ENCODE results near the gene PNPLA2.
A peak's percentile ranks its signal among the peaks of the same experiment; 100 is the strongest.

PNPLA2 gene

DNA sequence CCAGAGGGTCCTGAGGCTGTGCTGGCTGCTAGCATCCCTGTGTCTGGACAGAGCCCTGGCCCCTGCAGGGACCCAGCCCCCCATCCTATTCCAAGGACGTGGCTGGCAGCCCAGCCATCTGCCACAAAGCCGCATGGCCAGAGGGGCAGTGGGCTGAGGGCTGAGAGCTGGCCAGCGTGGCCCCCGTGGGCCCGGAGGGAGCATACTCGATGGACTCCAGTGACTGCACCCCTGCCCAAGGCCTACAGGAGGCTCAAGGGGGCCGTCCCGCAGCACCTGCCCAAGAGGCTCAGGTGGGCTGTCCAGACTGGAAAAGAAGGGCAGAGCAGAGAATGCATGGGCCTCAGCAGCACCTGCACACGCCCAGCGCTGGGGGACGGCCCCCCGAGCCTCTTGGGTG lies 37.1 kb downstream of the PNPLA2 start:
- no peak for DNase-seq

DNA sequence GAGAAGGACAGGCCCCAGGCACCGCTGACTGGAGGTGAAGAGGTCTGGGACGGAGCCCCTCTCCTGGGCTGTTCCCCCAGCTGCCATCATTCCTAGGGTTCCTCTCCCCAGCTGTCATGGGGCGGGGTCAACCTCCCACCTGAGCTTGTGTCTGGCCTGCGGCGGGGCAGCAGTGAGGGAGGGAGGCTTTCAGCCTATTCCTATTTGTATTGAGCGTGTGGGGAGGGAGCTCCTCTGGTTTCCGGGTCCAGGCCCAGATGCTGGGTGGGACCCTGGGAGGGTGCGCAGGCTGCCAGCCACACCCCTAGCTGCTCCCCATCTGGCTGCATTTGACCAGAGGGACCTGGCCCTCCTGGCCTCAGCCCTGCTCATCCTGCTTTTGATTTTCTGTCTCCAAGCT lies 37.7 kb downstream of the PNPLA2 start:
- no peak for DNase-seq

GRCh38 chr11:858053-858761 lies 39.5 kb downstream of the PNPLA2 start:
- DNase-seq: no peak

GRCh38 chr11:858762-859339 lies 40.1 kb downstream of the PNPLA2 start:
- no peak for DNase-seq

- peak in 50 of 56 donors; percentile 15 to 85 (median 64) for DNase-seq
Observed at GRCh38 chr11:859394-860131, 40.8 kb downstream of the PNPLA2 start.

DNA sequence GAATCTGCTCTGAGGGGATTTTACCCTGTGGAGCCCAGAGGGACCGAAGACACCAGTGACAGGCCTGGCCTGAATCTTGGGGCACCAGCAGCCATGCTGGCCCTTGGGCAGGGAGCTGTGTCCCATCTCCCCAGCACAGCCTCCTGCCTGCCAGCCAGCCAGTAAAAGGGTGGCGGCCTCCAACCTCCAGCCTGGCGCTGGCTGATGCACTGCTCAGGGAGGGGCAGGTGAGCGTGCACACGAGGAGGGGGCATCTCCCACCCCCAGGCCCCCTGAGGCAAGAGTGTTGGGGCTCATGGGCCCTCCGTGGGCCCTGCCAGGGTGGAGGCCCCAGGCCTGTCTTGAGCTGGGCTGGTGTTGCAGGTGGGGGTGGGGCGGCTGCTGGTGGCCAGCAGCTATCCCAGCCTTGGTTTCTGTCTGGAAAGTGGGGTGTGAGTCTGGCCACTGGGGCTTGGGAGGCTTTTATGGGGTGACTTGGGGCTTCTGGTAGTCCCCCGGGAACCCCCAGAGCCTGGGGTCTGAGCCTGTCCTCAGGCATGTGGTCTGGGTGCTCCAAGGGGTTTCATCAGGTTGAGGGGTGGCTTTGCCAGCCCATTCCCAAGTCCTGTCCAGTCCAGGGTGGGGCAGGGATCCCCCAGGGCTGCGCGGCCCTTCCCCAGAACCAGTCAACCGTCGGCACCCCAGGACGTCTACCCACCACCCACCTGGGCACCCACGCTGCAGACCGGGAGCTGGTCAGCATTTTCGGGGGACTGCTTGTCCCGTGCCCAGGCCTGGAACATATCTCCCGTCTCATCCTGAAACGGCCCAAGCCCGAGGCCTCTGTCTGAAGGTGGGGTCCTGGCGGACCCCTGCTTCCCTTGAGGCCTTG lies 41.8 kb downstream of the PNPLA2 start:
- no peak for DNase-seq

GRCh38 chr11:861105-861479 lies 42.4 kb downstream of the PNPLA2 start:
- no peak for DNase-seq

- no peak for DNase-seq
Observed at GRCh38 chr11:862081-862661, 43.5 kb downstream of the PNPLA2 start.

DNA sequence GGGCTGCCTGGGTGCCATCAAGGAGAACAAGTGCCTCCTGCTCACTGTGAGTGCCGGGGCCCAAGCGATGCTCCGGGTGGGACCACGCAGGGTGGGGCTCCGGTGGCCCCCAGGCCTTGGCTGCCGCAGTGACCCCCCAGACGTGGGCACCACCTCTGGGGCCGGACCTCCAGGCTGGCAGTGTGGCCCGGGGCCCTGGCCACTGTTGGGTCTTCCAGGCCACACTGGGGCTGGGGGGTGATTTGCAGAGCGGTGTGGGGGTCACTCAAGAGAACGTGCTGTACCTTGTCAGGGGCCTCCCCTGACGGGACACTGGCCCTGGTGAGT lies 43.9 kb downstream of the PNPLA2 start:
- DNase-seq: no peak

- no peak for DNase-seq
Observed at GRCh38 chr11:863023-863909, 44.6 kb downstream of the PNPLA2 start.

DNA sequence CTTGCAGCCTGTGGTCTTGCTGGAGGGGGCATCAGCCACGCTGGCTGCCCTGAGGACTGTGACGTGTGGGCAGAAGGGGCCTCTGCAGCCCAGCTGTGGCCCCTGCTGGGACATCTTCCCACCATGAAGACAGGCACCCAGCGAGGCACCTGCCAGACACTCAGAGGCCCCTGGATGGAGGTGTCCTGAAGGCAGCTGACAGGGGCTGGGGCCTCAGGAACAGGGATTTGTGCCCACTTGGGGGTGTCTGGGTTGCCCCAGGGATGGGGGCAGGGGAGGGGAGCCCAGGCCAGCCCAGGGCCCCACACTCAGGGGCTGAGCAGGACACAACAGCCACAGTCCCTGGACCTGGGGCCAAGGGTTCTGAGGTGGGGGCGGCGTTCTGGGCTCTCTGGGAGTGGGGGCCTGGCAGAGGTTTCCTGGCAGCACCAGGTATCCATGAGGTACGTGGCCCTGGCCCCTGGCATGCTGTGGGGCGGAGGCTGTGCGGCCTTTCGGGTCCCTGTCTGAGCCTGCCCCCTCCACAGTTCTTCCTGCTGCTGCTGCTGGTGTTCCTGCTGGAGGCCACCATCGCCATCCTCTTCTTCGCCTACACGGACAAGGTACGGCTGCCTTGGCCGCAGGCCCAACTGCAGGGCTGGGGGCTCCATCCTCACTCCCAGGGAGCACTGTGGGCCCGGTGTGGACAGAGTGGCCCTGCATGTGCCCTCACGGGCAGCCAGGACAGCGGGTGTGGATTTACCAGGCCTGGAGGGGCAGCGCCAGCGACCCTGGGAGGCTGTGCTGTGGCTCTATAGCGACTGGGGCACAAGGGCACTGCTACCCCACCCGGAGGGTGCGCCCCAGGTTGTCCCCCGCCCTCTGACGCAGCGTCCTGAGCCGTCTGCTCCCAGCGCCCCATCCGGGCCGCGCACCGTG lies 45.5 kb downstream of the PNPLA2 start:
- DNase-seq: no peak

GRCh38 chr11:864898-865297 lies 46.2 kb downstream of the PNPLA2 start:
- DNase-seq: no peak

- DNase-seq: no peak
Observed at GRCh38 chr11:865462-866430, 47.0 kb downstream of the PNPLA2 start.

DNA sequence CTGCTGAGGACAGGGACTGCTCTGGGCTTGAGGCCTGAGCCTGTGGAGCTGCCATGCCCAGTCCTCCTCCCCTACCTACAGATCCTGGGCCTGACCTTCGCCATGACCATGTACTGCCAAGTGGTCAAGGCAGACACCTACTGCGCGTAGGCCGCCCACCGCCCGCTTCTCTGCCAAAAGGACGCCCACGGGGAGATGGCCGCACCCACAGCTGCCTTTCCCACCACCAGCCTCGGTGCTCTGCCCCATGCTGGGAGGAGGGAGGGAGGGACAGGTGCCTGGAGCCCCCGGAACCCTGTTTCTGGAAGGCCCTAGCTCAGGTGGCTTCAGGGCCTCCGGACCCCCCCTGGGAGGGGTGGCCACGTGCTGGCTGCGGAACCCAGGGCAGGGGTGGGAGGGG lies 47.8 kb downstream of the PNPLA2 start:
- no peak for DNase-seq

DNA sequence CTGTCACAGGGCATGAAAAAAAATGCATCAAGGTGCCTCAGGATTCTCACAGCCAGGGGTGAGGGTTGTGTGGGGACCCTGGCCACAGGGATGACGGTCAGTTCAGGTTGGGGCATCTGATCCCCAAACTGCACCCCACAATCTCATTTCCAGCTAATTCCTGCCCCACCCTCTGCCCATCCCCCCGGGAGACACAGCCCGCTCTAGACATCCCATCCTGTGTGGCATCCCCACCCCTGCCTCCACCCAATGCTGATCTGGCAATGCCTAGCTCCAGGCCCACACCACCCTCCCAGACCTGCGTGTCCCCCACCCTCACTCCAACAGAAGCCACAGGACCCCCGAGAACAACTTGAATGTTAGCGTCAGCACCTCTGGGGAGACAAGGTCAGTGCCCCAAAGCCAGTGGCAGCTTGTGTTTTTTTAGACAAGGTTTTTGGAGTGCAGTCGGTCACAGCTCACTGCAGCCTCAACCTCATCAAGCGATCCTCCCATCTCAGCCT lies 49.2 kb downstream of the PNPLA2 start:
- DNase-seq: no peak

DNA sequence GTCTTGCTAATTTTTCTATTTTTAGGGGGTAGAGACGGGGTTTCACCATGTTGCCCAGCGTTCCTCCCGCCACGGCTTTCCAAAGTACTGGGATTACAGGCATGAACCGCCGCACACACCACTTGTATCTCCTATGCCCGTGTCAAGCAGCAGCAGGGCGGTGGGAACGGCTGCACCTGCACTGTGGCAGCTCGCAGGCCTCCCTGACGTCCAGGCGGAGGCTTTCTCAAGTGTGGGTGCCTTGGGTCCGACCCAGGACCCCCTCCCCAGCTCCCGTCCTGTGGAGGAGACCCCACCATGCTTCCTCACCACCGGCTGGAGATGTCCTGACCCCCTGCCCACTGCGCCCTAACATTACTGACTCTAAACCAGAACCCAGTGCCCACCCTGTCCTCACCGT lies 49.7 kb downstream of the PNPLA2 start:
- no peak for DNase-seq

DNA sequence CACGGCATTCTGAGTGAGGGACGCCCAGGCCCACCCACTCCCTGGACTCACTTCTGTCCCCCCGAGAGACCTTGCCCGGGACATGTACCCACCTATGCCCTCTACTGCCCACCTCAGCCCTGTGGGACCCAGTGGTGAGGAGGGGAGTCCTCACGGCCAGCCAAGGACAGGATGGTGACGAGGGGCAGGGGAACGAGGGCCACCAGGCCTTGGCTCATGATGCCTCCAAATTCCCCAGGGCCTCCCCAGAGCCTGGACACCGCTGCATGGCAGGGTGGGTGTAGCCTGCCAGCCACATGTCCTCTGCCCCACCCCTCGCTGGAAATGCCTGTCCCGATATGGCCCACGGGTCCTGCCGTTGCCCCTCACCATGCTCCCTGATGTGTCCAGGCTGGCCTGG lies 50.1 kb downstream of the PNPLA2 start:
- no peak for DNase-seq

All from amygdala (tissue), 56 donors.